Measurements from ENCODE around the gene PIP4K2B. TPM values are rescaled to one million over a fixed set of nuclear protein-coding genes. Genes with fewer than 3 reads are reported as not detected.

The PIP4K2B gene
- total and polyA plus RNA-seq, 9 of the 15 experiments (the other 6 are each of a cell fraction or from before 2014, with no cell fraction given), result 3.7 to 29.9 (median 23.0) TPM

GRCh38 chr17:38747463-38748148, 51.8 kb downstream of the PIP4K2B start:
- Histone ChIP-seq H3K4me3 (peak overlapping the region; percentile 92), H3K27ac (ENCODE audit: extremely low read depth, low read depth, low read length) (peak overlapping the region; percentile 83), H3K36me3 (ENCODE audit: control insufficient read depth, insufficient read depth, low read length) (peaks cover 3% of the 10 kb centered on the region; the same call in 1 of the 3 replicates), H3K9me1 (ENCODE audit: control insufficient read depth, insufficient read depth, low read length) (peaks cover 4% of the 10 kb centered on the region), H3K4me2 (ENCODE audit: insufficient read depth, low read length) (peak overlapping the region; percentile 92), H2AFZ (ENCODE audit: low read depth, low read length) (peak overlapping the region; percentile 91), H3K4me1 (replicated peaks in 1 of 2; ENCODE audit: control insufficient read depth in 2 of 2, insufficient read depth in 2 of 2, low read length in 2 of 2) (peaks cover 22 to 55% of the 10 kb centered on the region in 2 experiments), H3K9me3 (replicated peaks; ENCODE audit: control insufficient read depth, insufficient read depth, low read depth, low read length) (no peaks in the 10 kb centered on the region), H3K27me3 (ENCODE audit: control insufficient read depth in 2 of 2, insufficient read depth in 2 of 2, low read length in 2 of 2) (no peaks in the 10 kb centered on the region), H3K79me2 (ENCODE audit: control insufficient read depth, insufficient read depth, low read length) (peaks cover 83% of the 10 kb centered on the region), H4K20me1 (replicated peaks; ENCODE audit: control insufficient read depth, insufficient read depth, low read length) (peaks cover 9% of the 10 kb centered on the region), H3K9ac (ENCODE audit: insufficient read depth in 1 of 2, low read depth in 2 of 2, low read length in 2 of 2) (peak overlapping the region; percentile 86 to 94)
- DNase-seq (ENCODE audit: extremely low read depth in 1 of 4, low spot score in 3 of 4) (peak; percentile 61 to 89 (median 80)), ATAC-seq (peak; percentile 5; the same call in 2 of the 3 replicates), FAIRE-seq (no peak)
- ChIA-PET POLR2A (no interaction called here), CTCF (ENCODE audit: low intra/inter-chr PET ratio) (interaction anchor here (0.5 kb wide), 1 partner anchor 205 kb away, joined by 4 read pairs; no protein-coding TSS in a partner anchor)
- in situ Hi-C loops (cut with MboI) (no loop called here), intact Hi-C loops (cut with micrococcal nuclease) (no loop called here)
- no TSS peak for BruUV-seq (replicated peaks)
- 0% methylated on average over 25 of the region's 64 CpGs for WGBS (ENCODE audit: insufficient coverage, low coverage, missing lambda C conversion rate)
- no peak for TF ChIP-seq YBX1 (IDR thresholded peaks at IDR 0.05)
- TF ChIP-seq PCBP1 (IDR thresholded peaks at IDR 0.05; ENCODE audit: low read depth, low read length, poor library complexity, severe bottlenecking), result peak; percentile 30
- TF ChIP-seq PHB2 (IDR thresholded peaks at IDR 0.05; ENCODE audit: low read depth), result no peak
- TF ChIP-seq ARID1B (IDR thresholded peaks at IDR 0.05), result no peak
- TF ChIP-seq MEIS2 (IDR thresholded peaks at IDR 0.05; ENCODE audit: partially characterized antibody), result no peak
- TF ChIP-seq HLTF (IDR thresholded peaks at IDR 0.05), result peak; percentile 72; the same call in 1 of the 2 replicates
- TF ChIP-seq ASH1L (IDR thresholded peaks at IDR 0.05; ENCODE audit: borderline replicate concordance, low read depth, partially characterized antibody), result no peak
- no peak for TF ChIP-seq CREB5 (CRISPR knock-in tag; IDR thresholded peaks at IDR 0.05)
- TF ChIP-seq THRAP3 (IDR thresholded peaks at IDR 0.05; ENCODE audit: borderline replicate concordance), result no peak
- peak; percentile 45; the same call in 1 of the 2 replicates for TF ChIP-seq PHF8 (IDR thresholded peaks at IDR 0.05; ENCODE audit: borderline replicate concordance, low read length)
- TF ChIP-seq NUFIP1 (IDR thresholded peaks at IDR 0.05; ENCODE audit: partially characterized antibody), result no peak
- TF ChIP-seq CBX5 (IDR thresholded peaks at IDR 0.05; ENCODE audit: borderline replicate concordance, low read depth), result no peak
- TF ChIP-seq MTA3 (IDR thresholded peaks at IDR 0.05; ENCODE audit: borderline replicate concordance), result peak; percentile 64; the same call in 1 of the 2 replicates
- TF ChIP-seq KLF6 (CRISPR knock-in tag; IDR thresholded peaks at IDR 0.05; ENCODE audit: borderline replicate concordance), result no peak
- no peak for TF ChIP-seq ELF2 (CRISPR knock-in tag; IDR thresholded peaks at IDR 0.05)
- TF ChIP-seq ZC3H11A (IDR thresholded peaks at IDR 0.05; ENCODE audit: low read depth, low read length), result no peak
- no peak for TF ChIP-seq FOXP4 (CRISPR knock-in tag; IDR thresholded peaks at IDR 0.05; ENCODE audit: borderline replicate concordance)
- no peak for TF ChIP-seq TRIM24 (IDR thresholded peaks at IDR 0.05)
- TF ChIP-seq ZNF280B (CRISPR knock-in tag; IDR thresholded peaks at IDR 0.05), result no peak
- no peak for TF ChIP-seq CAMTA2 (CRISPR knock-in tag; conservative IDR thresholded peaks at IDR 0.05)
